ENCODE data around the gene FSTL1. TPM values are rescaled to one million over a fixed set of nuclear protein-coding genes. Genes with fewer than 3 reads are reported as not detected.

Gene FSTL1
- total RNA-seq, 6 experiments from 2014 or later: 32.8 to 50.0 (median 45.5) TPM

- intact Hi-C loops (cut with DNase I): no loop called here
- no peak for DNase-seq
- no peak for TF ChIP-seq POLR2A (IDR thresholded peaks at IDR 0.05)
- TF ChIP-seq, protein P1, sequence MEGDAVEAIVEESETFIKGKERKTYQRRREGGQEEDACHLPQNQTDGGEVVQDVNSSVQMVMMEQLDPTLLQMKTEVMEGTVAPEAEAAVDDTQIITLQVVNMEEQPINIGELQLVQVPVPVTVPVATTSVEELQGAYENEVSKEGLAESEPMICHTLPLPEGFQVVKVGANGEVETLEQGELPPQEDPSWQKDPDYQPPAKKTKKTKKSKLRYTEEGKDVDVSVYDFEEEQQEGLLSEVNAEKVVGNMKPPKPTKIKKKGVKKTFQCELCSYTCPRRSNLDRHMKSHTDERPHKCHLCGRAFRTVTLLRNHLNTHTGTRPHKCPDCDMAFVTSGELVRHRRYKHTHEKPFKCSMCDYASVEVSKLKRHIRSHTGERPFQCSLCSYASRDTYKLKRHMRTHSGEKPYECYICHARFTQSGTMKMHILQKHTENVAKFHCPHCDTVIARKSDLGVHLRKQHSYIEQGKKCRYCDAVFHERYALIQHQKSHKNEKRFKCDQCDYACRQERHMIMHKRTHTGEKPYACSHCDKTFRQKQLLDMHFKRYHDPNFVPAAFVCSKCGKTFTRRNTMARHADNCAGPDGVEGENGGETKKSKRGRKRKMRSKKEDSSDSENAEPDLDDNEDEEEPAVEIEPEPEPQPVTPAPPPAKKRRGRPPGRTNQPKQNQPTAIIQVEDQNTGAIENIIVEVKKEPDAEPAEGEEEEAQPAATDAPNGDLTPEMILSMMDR (IDR thresholded peaks at IDR 0.05): no peak
- Histone ChIP-seq H3K9me3 (no peaks in the 10 kb centered on the region), H3K4me1 (peaks cover 0 to 32% (median 0%) of the 10 kb centered on the region in 4 donors), H3K27ac (no peak overlapping the region), H3K27me3 (no peaks in the 10 kb centered on the region), H3K4me3 (no peak overlapping the region), H3K36me3 (no peaks in the 10 kb centered on the region)
- ATAC-seq: no peak
- 94% methylated on average over 4 of the region's 4 CpGs for WGBS (ENCODE audit: insufficient coverage, low coverage, low lambda C conversion rate, missing lambda C conversion rate)
Observed at GRCh38 chr3:120438216-120438615, 12.6 kb downstream of the FSTL1 start.

GRCh38 chr3:120437559-120437958 is 13.2 kb downstream of the FSTL1 start:
- TF ChIP-seq, protein P1 (IDR thresholded peaks at IDR 0.05): no peak
- no peak for TF ChIP-seq POLR2A (IDR thresholded peaks at IDR 0.05)
- no peaks in the 10 kb centered on the region for H3K9me3 ChIP-seq
- no peaks in the 10 kb centered on the region for H3K36me3 ChIP-seq
- peaks cover 0 to 33% (median 0%) of the 10 kb centered on the region in 4 donors for H3K4me1 ChIP-seq
- DNase-seq (no peak), ATAC-seq (peak; percentile 42 to 54 (median 52))
- 53% methylated on average over 2 of the region's 2 CpGs for whole genome bisulfite sequencing (ENCODE audit: insufficient coverage, low coverage, low lambda C conversion rate, missing lambda C conversion rate)
- intact Hi-C loops (cut with DNase I): no loop called here
- H3K27me3 ChIP-seq: no peaks in the 10 kb centered on the region
- no peak overlapping the region for H3K27ac ChIP-seq
- no peak overlapping the region for H3K4me3 ChIP-seq

DNA sequence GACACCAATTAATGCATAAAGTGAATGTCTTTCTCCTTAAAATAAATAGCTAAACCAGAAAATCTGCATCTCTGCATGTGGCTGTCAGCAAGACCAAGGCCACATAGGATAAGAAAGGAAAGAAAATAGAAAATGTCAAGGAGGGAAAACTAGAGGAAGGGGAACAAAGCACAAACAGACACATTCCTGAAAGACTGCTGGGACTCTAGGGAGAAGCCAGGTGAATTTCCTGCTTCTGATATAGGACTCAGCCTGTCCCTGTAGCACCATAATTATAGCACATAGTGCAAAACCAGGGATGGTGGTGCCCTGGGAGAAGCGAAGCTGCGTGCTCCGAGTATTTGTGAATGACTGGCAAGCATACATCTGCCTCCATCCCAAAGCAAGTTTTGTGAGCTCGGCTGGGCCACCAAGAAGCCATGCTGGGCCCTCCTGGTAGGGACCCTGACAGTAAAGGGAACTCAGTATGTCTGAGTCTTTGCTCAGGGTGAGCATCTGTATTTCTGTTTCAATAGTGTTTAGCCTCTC is 14.2 kb downstream of the FSTL1 start:
- TF ChIP-seq POLR2A (IDR thresholded peaks at IDR 0.05): no peak
- TF ChIP-seq, protein P1 (IDR thresholded peaks at IDR 0.05): no peak
- WGBS (ENCODE audit: insufficient coverage, low coverage, low lambda C conversion rate, missing lambda C conversion rate): no CpG with 5 or more reads among the region's 4 CpGs
- no peaks in the 10 kb centered on the region for H3K36me3 ChIP-seq
- no peaks in the 10 kb centered on the region for H3K9me3 ChIP-seq
- intact Hi-C loops (cut with DNase I): no loop called here
- ATAC-seq (no peak), DNase-seq (no peak)
- no peak overlapping the region for H3K4me3 ChIP-seq
- H3K27ac ChIP-seq: no peak overlapping the region
- no peaks in the 10 kb centered on the region for H3K27me3 ChIP-seq
- H3K4me1 ChIP-seq: peaks cover 0 to 24% (median 0%) of the 10 kb centered on the region in 4 donors

- H3K9me3 ChIP-seq: no peaks in the 10 kb centered on the region
- no peak overlapping the region for H3K4me3 ChIP-seq
- no peak for DNase-seq
- no peaks in the 10 kb centered on the region for H3K27me3 ChIP-seq
- no peak for TF ChIP-seq POLR2A (IDR thresholded peaks at IDR 0.05)
- TF ChIP-seq, protein P1 (IDR thresholded peaks at IDR 0.05): no peak
- intact Hi-C loops (cut with DNase I): no loop called here
- H3K36me3 ChIP-seq: no peaks in the 10 kb centered on the region
- WGBS (ENCODE audit: insufficient coverage, low coverage, low lambda C conversion rate, missing lambda C conversion rate): 64% methylated on average over 4 of the region's 4 CpGs
- H3K27ac ChIP-seq: no peak overlapping the region
- ATAC-seq: no peak
- peaks cover 0 to 17% (median 0%) of the 10 kb centered on the region in 4 donors for H3K4me1 ChIP-seq
Observed at GRCh38 chr3:120435621-120436020, 15.2 kb downstream of the FSTL1 start.

All from right lobe of liver (tissue), 6 donors.